Fibroblast of skin of back (primary cell): ENCODE measurements around the gene CAMK2B.

Experiments
- DNase-seq: peaks from one replicate; pipeline ENCODE4 v3.0.0-alpha.2; 2013

CAMK2B gene

DNA sequence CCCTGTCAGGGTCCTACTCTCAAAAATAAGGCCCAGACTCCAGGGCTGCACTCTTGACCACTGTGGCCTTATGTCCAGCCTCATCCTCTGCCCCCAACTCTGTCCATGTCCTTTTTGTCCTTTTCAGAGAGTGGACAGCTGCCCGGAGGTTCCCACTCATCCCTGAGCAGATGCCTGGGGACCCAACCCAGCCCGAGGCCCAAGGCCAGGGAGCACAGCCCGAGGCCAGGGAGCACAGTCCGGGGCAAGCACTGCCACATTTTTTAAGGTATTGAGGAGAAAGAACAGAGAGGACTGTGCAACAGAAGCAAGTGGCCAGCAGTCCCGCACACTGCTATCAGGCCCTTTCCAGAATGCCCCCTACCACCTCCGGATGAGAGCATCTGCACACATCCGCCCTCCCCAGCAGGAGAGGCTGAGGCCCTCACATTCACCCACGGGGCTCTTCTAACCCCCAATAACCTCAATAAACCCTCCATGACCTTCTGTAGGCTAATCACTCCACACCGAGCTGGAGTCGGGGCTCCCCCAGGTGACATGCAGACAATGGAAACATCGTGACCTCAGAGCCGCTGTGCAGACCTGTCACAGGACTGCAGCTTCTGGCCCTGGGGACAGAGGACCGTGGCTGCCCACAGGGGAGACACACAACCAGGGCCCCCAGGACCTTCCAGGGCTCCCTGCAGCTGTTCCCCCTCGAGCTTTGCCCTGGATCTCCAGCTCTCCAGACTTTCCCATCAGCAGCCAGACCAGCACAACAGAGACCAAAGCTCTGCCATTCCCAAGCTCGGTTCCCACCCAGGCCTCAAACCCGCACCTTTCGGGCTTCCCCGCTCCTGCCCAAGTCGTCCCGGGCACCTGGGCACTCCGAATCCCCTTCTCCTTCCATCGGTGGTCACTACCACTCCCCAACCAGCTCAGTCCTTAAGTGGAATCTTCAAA lies 51.4 kb downstream of the CAMK2B start:
- DNase-seq, result no peak

DNA sequence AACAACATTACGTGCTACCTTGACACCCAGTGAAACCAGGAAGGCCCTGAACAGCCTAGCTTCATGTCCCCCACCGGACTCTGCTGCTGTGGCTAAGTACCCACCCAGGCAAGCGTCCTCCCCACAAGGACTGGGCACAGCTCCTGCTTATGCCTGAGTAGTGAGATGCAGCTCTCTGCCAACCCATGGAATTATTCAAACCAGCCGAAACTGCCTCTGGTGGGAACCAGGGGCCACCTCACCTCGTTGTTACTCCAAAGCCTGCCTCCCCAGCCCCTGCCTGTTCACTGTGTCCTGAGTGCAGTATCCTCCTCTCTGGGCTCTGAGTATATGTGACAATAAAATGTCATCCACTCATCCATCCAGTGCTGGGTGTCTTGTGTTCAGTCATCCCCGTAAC lies 52.4 kb downstream of the CAMK2B start:
- no peak for DNase-seq

DNA sequence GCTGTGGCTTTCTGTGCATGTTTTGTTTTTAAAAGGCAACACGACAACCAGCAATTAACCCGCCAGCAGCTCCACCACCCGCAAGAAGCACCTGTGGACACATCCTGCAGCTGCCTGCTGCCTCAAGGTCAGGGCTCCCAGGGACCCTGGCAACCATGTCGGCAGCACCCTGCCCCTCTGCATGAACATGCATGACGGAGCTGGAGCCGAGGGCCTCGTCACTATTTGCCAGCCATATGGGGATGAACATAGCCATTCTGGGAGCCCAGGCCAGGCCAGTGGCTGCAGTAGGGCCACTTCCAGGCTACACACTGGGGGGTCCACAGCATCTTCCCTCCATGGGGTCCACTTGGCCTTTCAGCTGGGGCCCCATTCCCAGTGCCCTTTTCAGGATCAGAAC lies 52.9 kb downstream of the CAMK2B start:
- no peak for DNase-seq

- DNase-seq, result no peak
Measured at GRCh38 chr7:44269943-44270493, 55.4 kb downstream of the CAMK2B start.

DNA sequence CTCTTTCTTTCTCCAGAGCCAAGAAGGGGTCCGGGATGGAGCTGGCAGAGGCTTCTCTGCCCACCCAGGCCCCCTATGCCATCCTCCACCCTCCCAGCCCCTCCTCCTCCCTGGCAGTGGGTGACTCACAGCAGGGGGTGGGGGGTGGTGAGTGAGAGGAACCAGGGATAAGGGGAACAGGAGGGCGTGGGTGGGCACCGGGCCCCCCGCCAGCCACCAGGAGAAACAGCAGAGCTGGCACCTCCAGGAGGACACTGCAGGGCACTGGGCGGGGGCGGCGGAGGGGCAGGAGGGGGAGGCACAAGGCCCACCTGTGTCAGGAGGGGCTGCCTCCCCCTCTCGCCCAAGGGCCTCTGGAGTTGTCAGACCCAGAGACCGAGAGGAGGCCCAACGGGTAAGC lies 56.0 kb downstream of the CAMK2B start:
- no peak for DNase-seq

GRCh38 chr7:44268671-44269070 lies 56.7 kb downstream of the CAMK2B start:
- DNase-seq, result no peak

DNA sequence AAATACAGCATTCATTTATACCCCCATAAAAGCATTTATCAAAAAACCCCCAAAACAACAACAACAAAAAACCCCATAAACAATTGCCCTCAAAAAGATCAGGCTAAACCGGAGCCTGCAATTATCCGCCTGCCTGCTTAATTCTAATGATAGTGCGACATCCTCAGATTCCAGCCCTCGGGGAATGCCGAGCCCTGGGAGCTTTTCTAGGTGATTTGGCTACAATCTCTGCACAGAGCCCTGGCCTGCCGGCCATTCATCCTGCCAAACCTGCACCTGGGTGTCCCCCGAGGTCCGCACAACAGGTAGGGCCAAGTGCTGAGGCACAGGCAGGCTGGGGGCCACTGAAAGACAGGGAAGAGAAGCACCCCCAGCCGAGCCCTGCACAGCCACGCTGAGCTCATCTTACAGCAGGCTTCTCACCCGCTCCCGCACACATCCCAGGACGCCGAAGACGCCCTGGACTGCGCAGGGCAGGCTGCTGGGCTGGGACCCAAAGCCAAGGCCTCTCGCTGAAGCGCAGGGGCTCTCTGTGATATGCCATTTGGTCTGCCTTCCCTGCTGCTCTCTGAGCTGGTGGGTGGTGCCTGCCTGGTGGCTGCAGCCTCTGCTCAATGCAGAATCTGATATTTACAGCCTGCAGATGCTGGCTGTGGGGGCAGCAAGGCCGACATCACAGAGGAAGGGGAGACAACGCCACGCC lies 57.5 kb downstream of the CAMK2B start:
- DNase-seq, result no peak

- no peak for DNase-seq
Measured at GRCh38 chr7:44267178-44267577, 58.2 kb downstream of the CAMK2B start.

GRCh38 chr7:44266526-44266925 lies 58.9 kb downstream of the CAMK2B start:
- DNase-seq, result no peak

DNA sequence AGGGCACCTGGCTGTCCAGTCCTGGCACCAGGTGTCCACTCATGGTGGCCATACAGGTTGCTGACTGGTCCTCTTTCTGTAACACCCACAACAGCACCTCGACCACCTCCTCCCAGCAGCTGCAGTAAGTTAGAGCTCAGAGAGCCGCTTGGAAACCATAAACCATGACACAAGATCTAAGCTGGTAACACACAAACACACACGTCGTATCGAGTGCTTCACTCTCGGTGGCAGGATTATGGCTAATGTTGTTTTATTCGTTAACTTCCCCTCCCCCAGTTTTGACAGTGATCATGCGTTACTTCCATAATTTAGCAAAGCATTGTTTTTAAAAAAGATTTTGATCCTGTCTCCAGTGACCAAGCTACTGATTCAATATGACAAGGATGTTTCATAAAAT lies 59.7 kb downstream of the CAMK2B start:
- DNase-seq, result no peak

DNA sequence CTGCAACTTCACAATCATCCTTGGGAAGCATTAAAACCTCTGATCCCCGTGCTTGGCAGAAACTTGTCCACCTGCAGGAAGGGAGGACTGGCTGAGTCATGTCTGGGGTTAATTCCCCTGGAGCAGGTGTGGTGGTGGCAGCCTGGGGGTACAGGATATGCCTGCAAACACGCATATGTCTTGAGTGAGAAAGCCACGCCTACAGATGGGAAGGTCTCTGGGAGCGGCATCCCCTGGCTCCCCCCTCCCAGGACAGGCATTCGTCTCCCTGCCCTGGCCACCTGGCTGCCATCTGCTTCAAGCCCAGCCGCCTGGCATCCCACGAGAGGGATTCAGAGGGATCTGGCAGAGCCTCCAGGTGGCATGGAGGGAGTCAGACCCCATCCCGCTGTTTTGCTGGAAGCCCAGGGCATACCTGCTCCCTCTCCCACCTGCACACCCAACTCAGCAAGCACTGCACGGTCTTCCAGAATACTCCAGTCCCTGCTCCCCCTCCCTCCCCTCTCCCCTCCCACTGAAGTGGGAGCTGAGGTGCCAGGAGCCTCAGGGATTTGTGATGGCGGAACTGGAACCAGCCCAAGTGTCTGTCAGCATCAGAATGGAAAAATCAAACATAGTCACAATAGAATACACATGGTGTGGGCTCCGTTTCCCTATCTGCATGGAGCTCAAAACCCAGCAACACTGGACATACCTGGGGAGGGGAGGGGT lies 61.0 kb downstream of the CAMK2B start:
- no peak for DNase-seq

GRCh38 chr7:44263326-44264082 lies 61.9 kb downstream of the CAMK2B start:
- no peak for DNase-seq

- no peak for DNase-seq
Measured at GRCh38 chr7:44262031-44262430, 63.4 kb downstream of the CAMK2B start.

- DNase-seq, result no peak
Measured at GRCh38 chr7:44261240-44261639, 64.2 kb downstream of the CAMK2B start.

DNA sequence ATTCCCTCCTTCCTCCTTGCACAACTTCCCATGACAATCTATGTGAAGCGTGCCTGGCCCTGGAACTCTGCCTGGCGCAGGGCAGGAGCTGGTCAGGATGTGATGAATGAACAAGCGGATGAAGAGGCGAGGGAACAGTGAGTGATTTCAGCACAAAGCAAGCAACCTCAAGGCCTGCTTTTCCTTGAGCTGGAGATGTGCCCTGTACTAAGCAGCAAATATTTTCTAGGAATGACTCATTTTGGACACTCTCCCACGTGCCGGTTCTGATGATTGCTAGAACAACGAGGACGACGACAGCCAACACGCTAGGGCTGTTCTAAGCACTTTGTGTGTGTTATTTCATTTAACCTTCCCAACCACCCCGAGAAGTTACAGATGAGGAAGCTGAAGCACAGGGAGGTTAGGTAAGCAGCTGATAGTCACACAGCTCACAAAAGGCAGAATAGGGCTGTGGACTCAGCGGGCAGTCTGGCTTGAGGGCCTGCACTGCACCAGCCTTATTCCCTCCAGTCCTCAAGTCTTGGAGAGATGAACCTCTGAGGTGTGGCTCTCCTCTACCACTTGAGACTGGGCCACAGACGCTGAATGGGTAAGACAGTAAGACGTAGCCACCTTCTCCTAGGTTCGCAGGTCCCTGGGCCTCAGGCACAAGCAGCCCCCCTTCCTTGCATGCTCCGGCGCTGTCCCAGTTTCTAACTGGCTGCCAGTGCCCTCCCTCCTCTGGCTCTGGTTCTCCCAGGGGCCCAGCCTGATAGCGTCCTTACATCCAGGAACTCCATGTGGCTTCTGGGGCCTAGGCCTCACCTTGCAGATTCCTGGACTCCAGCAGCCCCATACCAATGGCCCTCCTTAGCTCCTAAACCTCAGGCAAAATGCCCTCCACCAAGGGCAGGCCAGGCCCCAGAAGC lies 65.6 kb downstream of the CAMK2B start:
- DNase-seq, result peak; percentile 82

GRCh38 chr7:44258865-44259546 lies 66.4 kb downstream of the CAMK2B start:
- no peak for DNase-seq

GRCh38 chr7:44258423-44258760 lies 67.0 kb downstream of the CAMK2B start:
- no peak for DNase-seq

DNA sequence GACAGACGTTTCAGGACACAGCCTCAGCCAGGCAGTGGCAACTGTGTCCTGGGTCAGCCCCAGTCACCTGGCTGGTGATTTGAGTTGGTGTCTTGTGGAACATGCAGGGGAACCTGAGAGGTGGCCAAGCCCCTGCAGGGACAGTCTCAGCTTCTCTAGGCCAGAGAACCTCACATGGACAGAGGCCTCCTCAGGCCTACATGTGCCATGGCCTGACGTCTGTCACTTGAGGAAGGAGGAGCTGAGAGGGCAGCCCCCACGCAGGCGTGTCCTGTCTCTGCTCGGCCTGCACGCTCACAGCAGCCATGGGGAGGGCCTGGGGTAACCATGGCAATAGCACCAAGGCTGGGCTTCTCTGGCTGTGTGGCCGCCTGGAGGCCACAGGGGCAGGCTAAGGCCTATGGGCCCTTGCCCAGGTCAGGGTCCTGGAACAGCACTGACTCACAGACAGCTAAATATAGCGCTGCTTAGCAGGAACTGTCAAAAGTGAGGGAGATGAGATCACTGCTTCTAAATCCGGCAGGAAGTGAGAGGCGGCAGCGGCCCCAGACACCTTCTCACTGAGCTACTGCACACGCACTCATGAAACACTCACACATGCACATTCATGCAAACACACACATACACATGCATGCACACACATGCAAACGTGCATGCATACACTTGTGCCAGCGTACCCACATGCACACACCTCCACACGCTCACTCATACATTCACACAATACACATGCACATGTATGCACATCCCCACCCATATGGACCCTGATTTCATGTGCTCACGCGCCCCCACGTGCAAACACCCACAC lies 67.6 kb downstream of the CAMK2B start:
- DNase-seq, result peak; percentile 92

DNA sequence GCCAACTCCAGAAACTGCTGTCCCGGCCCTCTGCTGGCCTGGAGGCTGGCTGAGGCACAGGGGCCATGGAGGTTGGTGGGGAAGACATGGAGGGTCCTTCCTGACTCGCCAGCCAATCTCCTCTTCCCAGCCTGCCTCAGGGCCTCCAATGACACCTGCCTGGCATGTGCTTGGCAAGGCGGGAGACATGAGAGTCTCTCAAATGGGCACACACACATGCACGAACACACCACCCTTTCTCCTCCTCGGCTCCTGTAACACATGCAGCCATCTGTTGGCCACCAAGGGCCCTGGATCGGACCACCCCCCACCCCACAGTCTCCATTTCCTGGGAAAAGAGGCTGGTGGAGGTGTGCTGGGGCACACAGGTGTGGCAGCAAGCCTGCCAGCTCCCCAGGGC lies 68.2 kb downstream of the CAMK2B start:
- no peak for DNase-seq

- no peak for DNase-seq
Measured at GRCh38 chr7:44256459-44256858, 68.9 kb downstream of the CAMK2B start.
